Left cardiac atrium (tissue), 4 donors: Measurements from ENCODE around the gene DIO2. TPM values are rescaled to one million over a fixed set of nuclear protein-coding genes. Genes with fewer than 3 reads are reported as not detected.
A peak's percentile ranks its signal among the peaks of the same experiment; 100 is the strongest.

Experiments
- ATAC-seq, 2 donors: fragments of 200-7000 bp; cut with Tn5 transposase; one replicate each; pipeline ENCODE4 v1.9.1; 2020; ENCODE audit warnings: mild to moderate bottlenecking in 2 of 2, moderate library complexity in 2 of 2
- DNase-seq: peaks from one replicate; pipeline ENCODE4 v3.0.0-alpha.2; 2020
- intact Hi-C, 2 donors: fragments of 100-400 bp; cut with DNase I; formaldehyde crosslinking; loops; one replicate each; pipeline versions ENCODE4 v1.14.1 to v1.15.1; 2022 to 2023
- total RNA-seq, 2 donors: library from RNA; stranded (reverse); fragmentation: NEBNext Ultra II Directional; extraction: Animal tissue kit (Norgen Biotek cat#: 25700); gene quantifications; one replicate each; pipeline ENCODE4 v1.2.1, GENCODE V29; 2021
- donor health status: DM: no; HTN: yes; CAD: no.
- donor health status: DM: no; HTN: yes; CAD: no; lungs with severe emphysema.
- donor health status: DM: yes; HTN: yes; CAD: no.
- donor health status: Dilated cardiomyopathy.

Gene DIO2
- total RNA-seq, 2 donors from 2014 or later = 2.0 to 5.0 TPM

GRCh38 chr14:80176893-80177292 lies 34.4 kb downstream of the DIO2 start:
- ATAC-seq (no peak), DNase-seq (no peak)
- intact Hi-C loops = no loop called here

GRCh38 chr14:80172375-80173051 lies 38.8 kb downstream of the DIO2 start:
- no peak for ATAC-seq
- DNase-seq = no peak
- intact Hi-C loops = no loop called here

GRCh38 chr14:80167793-80168448 lies 43.4 kb downstream of the DIO2 start:
- intact Hi-C loops = no loop called here
- peak; percentile 84 to 88 for ATAC-seq
- no peak for DNase-seq

- DNase-seq (no peak), ATAC-seq (peak in 1 of 2 donors; percentile 50)
- intact Hi-C loops = no loop called here
Measured at GRCh38 chr14:80164991-80165721, 46.1 kb downstream of the DIO2 start.

GRCh38 chr14:80152763-80153162 lies 58.5 kb downstream of the DIO2 start:
- ATAC-seq = no peak

GRCh38 chr14:80152166-80152565 lies 59.1 kb downstream of the DIO2 start:
- no peak for ATAC-seq

More at GRCh38 chr14:80152763-80153162, 58.5 kb downstream of the DIO2 start:
- intact Hi-C loops = no loop called here
- no peak for DNase-seq

GRCh38 chr14:80150301-80150700 lies 61.0 kb downstream of the DIO2 start:
- DNase-seq (no peak), ATAC-seq (no peak)
- intact Hi-C loops = no loop called here

More at GRCh38 chr14:80152166-80152565, 59.1 kb downstream of the DIO2 start:
- intact Hi-C loops = no loop called here
- no peak for DNase-seq
